ENCODE data around the gene CEP85. TPM values are rescaled to one million over a fixed set of nuclear protein-coding genes. Genes with fewer than 3 reads are reported as not detected.

The CEP85 gene
- total and polyA plus RNA-seq, 10 of the 15 experiments (the other 5 are each of a cell fraction or from before 2014, with no cell fraction given): 8.4 to 26.8 (median 21.5) TPM

GRCh38 chr1:26278724-26279455, 44.9 kb downstream of the CEP85 start:
- peak overlapping the region; percentile 87 for H3K27ac ChIP-seq (ENCODE audit: control insufficient read depth, insufficient read depth)
- ChIA-PET CTCF (interaction anchor here (0.6 to 18.0 kb wide), 13 partner anchors 10 to 161 kb away, joined by 3 to 879 read pairs (median 5); partner anchors contain the start of genes CD52, CEP85 and ZNF593), SMC1A (ENCODE audit: uncharacterized antibody, unreplicated experiment) (interaction anchor here (0.6 to 9.1 kb wide), 8 partner anchors 10 to 243 kb away, joined by 3 to 119 read pairs (median 4); partner anchors contain the start of genes CD52 and ZNF593OS), POLR2A (interaction anchor here (1.4 to 3.5 kb wide), 3 partner anchors 10 to 100 kb away, joined by 5 to 31 read pairs (median 10); partner anchors contain the start of gene CD52), RAD21 (ENCODE audit: unreplicated experiment) (interaction anchor here (0.5 to 8.9 kb wide), 7 partner anchors 9 to 138 kb away, joined by 3 to 113 read pairs (median 4); partner anchors contain the start of genes CD52 and ZNF593)
- ATAC-seq (no peak), FAIRE-seq (no peak), DNase-seq (ENCODE audit: low read depth, low spot score) (no peak)
- intact Hi-C loops (cut with micrococcal nuclease; ENCODE audit: unreplicated experiment): no loop called here
- H2AFZ ChIP-seq (ENCODE audit: control insufficient read depth, low read depth, low read length): peak overlapping the region; percentile 92
- peak overlapping the region; percentile 74 for H3K4me3 ChIP-seq
- no peaks in the 10 kb centered on the region for H3K9me3 ChIP-seq (replicated peaks; ENCODE audit: control insufficient read depth, insufficient read depth, low read length)
- in situ Hi-C loops (cut with MboI): no loop called here
- H3K4me1 ChIP-seq (ENCODE audit: control insufficient read depth, insufficient read depth, low read length): peaks cover 46% of the 10 kb centered on the region
- 56% methylated on average over 9 of the region's 9 CpGs for WGBS (ENCODE audit: insufficient coverage, insufficient replicate concordance, low lambda C conversion rate, missing lambda C conversion rate)
- TF ChIP-seq JUNB (IDR thresholded peaks at IDR 0.05) (peak; percentile 39; the same call in 1 of the 2 replicates), IKZF2 (IDR thresholded peaks at IDR 0.05) (0 out of 4 replicates have a peak, but pooled peaks of 1 of the 2 experiments have one; percentile 10), SIN3A (IDR thresholded peaks at IDR 0.05; ENCODE audit: low read depth, low read length) (no peak), IRF4 (IDR thresholded peaks at IDR 0.05; ENCODE audit: low read depth, low read length) (peak; percentile 62; the same call in 1 of the 2 replicates), SP1 (IDR thresholded peaks at IDR 0.05; ENCODE audit: low read depth, low read length) (no peak), SPI1 (IDR thresholded peaks at IDR 0.05; ENCODE audit: borderline replicate concordance, insufficient read depth, low read depth, low read length) (peak; percentile 46; the same call in 1 of the 2 replicates)
- no peaks in the 10 kb centered on the region for H3K27me3 ChIP-seq (replicated peaks in 1 of 2; ENCODE audit: control insufficient read depth in 2 of 2, insufficient read depth in 2 of 2, low read length in 1 of 2)
- BruUV-seq (replicated peaks): TSS peak; percentile 74
- H3K36me3 ChIP-seq (ENCODE audit: control insufficient read depth in 2 of 2, insufficient read depth in 2 of 2, low read length in 1 of 2): peaks cover 14 to 17% of the 10 kb centered on the region in 2 experiments
- peak overlapping the region; percentile 91 for H3K9ac ChIP-seq (ENCODE audit: control insufficient read depth, insufficient read depth, low read length)
- peaks cover 26% of the 10 kb centered on the region for H3K79me2 ChIP-seq (ENCODE audit: control insufficient read depth, insufficient read depth, low read length)
- H4K20me1 ChIP-seq (ENCODE audit: control insufficient read depth, insufficient read depth): no peaks in the 10 kb centered on the region
- peak overlapping the region; percentile 98 for H3K4me2 ChIP-seq (ENCODE audit: control insufficient read depth, insufficient read depth)
